ENCODE data around the gene RBM48.

RBM48 gene

DNA sequence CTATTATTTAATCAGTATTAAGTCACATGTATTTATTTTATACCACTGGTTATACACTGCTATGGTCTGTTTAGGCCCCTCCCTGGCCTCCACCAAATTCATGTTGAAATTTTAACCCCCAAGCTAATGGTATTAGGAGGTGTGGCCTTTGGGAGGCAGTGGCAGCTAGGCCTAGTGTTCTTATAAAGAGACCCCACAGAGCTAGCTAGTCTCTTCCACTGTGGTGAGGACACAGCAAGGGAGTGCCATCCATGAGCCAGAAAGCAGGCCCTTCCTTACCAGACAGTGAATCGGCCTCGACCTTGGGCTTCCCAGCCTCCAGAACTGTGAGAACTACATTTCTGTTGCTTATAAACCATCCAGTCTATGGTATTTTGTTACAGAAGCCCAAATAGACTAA lies 28.7 kb downstream of the RBM48 start:
- no peaks in the 10 kb centered on the region for H3K27me3 ChIP-seq (ENCODE audit: insufficient read depth, poor library complexity, severe bottlenecking)
- no peak overlapping the region for H3K4me3 ChIP-seq (replicated peaks; ENCODE audit: insufficient read depth, low read length)
- no peak overlapping the region for H3K27ac ChIP-seq (replicated peaks)
- DNase-seq (ENCODE audit: low read depth in 1 of 2, low spot score in 1 of 2): no peak
- TF ChIP-seq GABPA (IDR thresholded peaks at IDR 0.05; ENCODE audit: low read depth) (no peak), SPI1 (IDR thresholded peaks at IDR 0.05; ENCODE audit: borderline replicate concordance, low read depth) (no peak), POLR2AphosphoS5 (IDR thresholded peaks at IDR 0.05; ENCODE audit: low read depth) (no peak)
- TF ChIP-seq, protein P1, sequence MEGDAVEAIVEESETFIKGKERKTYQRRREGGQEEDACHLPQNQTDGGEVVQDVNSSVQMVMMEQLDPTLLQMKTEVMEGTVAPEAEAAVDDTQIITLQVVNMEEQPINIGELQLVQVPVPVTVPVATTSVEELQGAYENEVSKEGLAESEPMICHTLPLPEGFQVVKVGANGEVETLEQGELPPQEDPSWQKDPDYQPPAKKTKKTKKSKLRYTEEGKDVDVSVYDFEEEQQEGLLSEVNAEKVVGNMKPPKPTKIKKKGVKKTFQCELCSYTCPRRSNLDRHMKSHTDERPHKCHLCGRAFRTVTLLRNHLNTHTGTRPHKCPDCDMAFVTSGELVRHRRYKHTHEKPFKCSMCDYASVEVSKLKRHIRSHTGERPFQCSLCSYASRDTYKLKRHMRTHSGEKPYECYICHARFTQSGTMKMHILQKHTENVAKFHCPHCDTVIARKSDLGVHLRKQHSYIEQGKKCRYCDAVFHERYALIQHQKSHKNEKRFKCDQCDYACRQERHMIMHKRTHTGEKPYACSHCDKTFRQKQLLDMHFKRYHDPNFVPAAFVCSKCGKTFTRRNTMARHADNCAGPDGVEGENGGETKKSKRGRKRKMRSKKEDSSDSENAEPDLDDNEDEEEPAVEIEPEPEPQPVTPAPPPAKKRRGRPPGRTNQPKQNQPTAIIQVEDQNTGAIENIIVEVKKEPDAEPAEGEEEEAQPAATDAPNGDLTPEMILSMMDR (IDR thresholded peaks at IDR 0.05; ENCODE audit: insufficient read depth, low read length): no peak
- TF ChIP-seq, protein P2, sequence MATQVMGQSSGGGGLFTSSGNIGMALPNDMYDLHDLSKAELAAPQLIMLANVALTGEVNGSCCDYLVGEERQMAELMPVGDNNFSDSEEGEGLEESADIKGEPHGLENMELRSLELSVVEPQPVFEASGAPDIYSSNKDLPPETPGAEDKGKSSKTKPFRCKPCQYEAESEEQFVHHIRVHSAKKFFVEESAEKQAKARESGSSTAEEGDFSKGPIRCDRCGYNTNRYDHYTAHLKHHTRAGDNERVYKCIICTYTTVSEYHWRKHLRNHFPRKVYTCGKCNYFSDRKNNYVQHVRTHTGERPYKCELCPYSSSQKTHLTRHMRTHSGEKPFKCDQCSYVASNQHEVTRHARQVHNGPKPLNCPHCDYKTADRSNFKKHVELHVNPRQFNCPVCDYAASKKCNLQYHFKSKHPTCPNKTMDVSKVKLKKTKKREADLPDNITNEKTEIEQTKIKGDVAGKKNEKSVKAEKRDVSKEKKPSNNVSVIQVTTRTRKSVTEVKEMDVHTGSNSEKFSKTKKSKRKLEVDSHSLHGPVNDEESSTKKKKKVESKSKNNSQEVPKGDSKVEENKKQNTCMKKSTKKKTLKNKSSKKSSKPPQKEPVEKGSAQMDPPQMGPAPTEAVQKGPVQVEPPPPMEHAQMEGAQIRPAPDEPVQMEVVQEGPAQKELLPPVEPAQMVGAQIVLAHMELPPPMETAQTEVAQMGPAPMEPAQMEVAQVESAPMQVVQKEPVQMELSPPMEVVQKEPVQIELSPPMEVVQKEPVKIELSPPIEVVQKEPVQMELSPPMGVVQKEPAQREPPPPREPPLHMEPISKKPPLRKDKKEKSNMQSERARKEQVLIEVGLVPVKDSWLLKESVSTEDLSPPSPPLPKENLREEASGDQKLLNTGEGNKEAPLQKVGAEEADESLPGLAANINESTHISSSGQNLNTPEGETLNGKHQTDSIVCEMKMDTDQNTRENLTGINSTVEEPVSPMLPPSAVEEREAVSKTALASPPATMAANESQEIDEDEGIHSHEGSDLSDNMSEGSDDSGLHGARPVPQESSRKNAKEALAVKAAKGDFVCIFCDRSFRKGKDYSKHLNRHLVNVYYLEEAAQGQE (IDR thresholded peaks at IDR 0.05; ENCODE audit: insufficient replicate concordance, low read depth): no peak

GRCh38 chr7:92557808-92558362 lies 29.3 kb downstream of the RBM48 start:
- DNase-seq (ENCODE audit: low read depth in 1 of 2, low spot score in 1 of 2): no peak
- TF ChIP-seq SPI1 (IDR thresholded peaks at IDR 0.05; ENCODE audit: borderline replicate concordance, low read depth) (no peak), GABPA (IDR thresholded peaks at IDR 0.05; ENCODE audit: low read depth) (no peak), POLR2AphosphoS5 (IDR thresholded peaks at IDR 0.05; ENCODE audit: low read depth) (peak; percentile 32; the same call in 1 of the 2 replicates)
- TF ChIP-seq, protein P2 (IDR thresholded peaks at IDR 0.05; ENCODE audit: insufficient replicate concordance, low read depth): no peak
- TF ChIP-seq, protein P1 (IDR thresholded peaks at IDR 0.05; ENCODE audit: insufficient read depth, low read length): no peak
- Histone ChIP-seq H3K27me3 (ENCODE audit: insufficient read depth, poor library complexity, severe bottlenecking) (no peaks in the 10 kb centered on the region), H3K4me3 (replicated peaks; ENCODE audit: insufficient read depth, low read length) (no peak overlapping the region), H3K27ac (replicated peaks) (no peak overlapping the region)

DNA sequence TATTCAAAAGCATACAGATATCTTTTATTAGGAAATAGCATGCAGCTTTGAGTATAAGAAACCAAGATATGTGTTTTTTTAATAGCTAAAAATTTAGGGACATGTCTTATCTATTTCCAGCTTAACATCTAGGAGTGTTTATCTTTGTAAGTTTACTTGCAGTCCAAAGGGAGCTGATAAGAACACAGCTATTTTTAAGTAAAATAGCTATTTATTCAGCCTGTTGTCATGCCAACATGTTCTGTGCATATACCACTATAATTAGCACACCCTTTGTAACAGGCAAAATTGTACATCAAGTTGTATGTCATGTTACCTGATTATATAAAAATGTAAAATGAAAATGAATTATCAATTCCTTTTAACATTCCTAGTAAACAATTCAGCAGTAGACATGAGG lies 32.0 kb downstream of the RBM48 start:
- Histone ChIP-seq H3K4me3 (replicated peaks; ENCODE audit: insufficient read depth, low read length) (no peak overlapping the region), H3K27ac (replicated peaks) (no peak overlapping the region), H3K27me3 (ENCODE audit: insufficient read depth, poor library complexity, severe bottlenecking) (no peaks in the 10 kb centered on the region)
- no peak for TF ChIP-seq GABPA (IDR thresholded peaks at IDR 0.05; ENCODE audit: low read depth)
- TF ChIP-seq, protein P2 (IDR thresholded peaks at IDR 0.05; ENCODE audit: insufficient replicate concordance, low read depth): no peak
- TF ChIP-seq, protein P1 (IDR thresholded peaks at IDR 0.05; ENCODE audit: insufficient read depth, low read length): no peak
- TF ChIP-seq POLR2AphosphoS5 (IDR thresholded peaks at IDR 0.05; ENCODE audit: low read depth): no peak
- TF ChIP-seq SPI1 (IDR thresholded peaks at IDR 0.05; ENCODE audit: borderline replicate concordance, low read depth): no peak
- no peak for DNase-seq (ENCODE audit: low read depth in 1 of 2, low spot score in 1 of 2)

All from HL-60 (cell line).